ENCODE data around the gene MYLK.

MYLK gene

GRCh38 chr3:123571973-123572365, 312.2 kb downstream of the MYLK start:
- H3K4me3 ChIP-seq (ENCODE audit: low read depth in 1 of 2, low read length in 2 of 2), result no peak overlapping the region
- no peaks in the 10 kb centered on the region for H3K4me1 ChIP-seq (ENCODE audit: control insufficient read depth in 1 of 2, insufficient read depth in 2 of 2, low read length in 2 of 2)
- no peaks in the 10 kb centered on the region for H3K9me3 ChIP-seq (ENCODE audit: control insufficient read depth in 1 of 2, low read length in 2 of 2)
- H3K27ac ChIP-seq (ENCODE audit: low read length), result no peak overlapping the region
- peaks cover 4 to 7% of the 10 kb centered on the region in 2 donors for H3K36me3 ChIP-seq (ENCODE audit: control insufficient read depth in 1 of 2, insufficient read depth in 2 of 2, low read length in 2 of 2)
- H3K27me3 ChIP-seq (ENCODE audit: low read depth, low read length), result no peaks in the 10 kb centered on the region

GRCh38 chr3:123571264-123571972, 312.7 kb downstream of the MYLK start:
- Histone ChIP-seq H3K36me3 (ENCODE audit: control insufficient read depth in 1 of 2, insufficient read depth in 2 of 2, low read length in 2 of 2) (peaks cover 4 to 7% of the 10 kb centered on the region in 2 donors), H3K4me1 (ENCODE audit: control insufficient read depth in 1 of 2, insufficient read depth in 2 of 2, low read length in 2 of 2) (no peaks in the 10 kb centered on the region), H3K27ac (ENCODE audit: low read length) (no peak overlapping the region), H3K4me3 (ENCODE audit: low read depth in 1 of 2, low read length in 2 of 2) (no peak overlapping the region), H3K9me3 (ENCODE audit: control insufficient read depth in 1 of 2, low read length in 2 of 2) (no peaks in the 10 kb centered on the region), H3K27me3 (ENCODE audit: low read depth, low read length) (no peaks in the 10 kb centered on the region)

- no peak overlapping the region for H3K27ac ChIP-seq (ENCODE audit: low read length)
- no peaks in the 10 kb centered on the region for H3K4me1 ChIP-seq (ENCODE audit: control insufficient read depth in 1 of 2, insufficient read depth in 2 of 2, low read length in 2 of 2)
- H3K9me3 ChIP-seq (ENCODE audit: control insufficient read depth in 1 of 2, low read length in 2 of 2), result no peaks in the 10 kb centered on the region
- peaks cover 4 to 14% of the 10 kb centered on the region in 2 donors for H3K36me3 ChIP-seq (ENCODE audit: control insufficient read depth in 1 of 2, insufficient read depth in 2 of 2, low read length in 2 of 2)
- no peak overlapping the region for H3K4me3 ChIP-seq (ENCODE audit: low read depth in 1 of 2, low read length in 2 of 2)
- H3K27me3 ChIP-seq (ENCODE audit: low read depth, low read length), result no peaks in the 10 kb centered on the region
These were observed 315.3 kb downstream of the MYLK start for GRCh38 chr3:123568875-123569274.

- Histone ChIP-seq H3K9me3 (ENCODE audit: control insufficient read depth in 1 of 2, low read length in 2 of 2) (no peaks in the 10 kb centered on the region), H3K4me3 (ENCODE audit: low read depth in 1 of 2, low read length in 2 of 2) (no peak overlapping the region), H3K36me3 (ENCODE audit: control insufficient read depth in 1 of 2, insufficient read depth in 2 of 2, low read length in 2 of 2) (peaks cover 4 to 14% of the 10 kb centered on the region in 2 donors), H3K4me1 (ENCODE audit: control insufficient read depth in 1 of 2, insufficient read depth in 2 of 2, low read length in 2 of 2) (no peaks in the 10 kb centered on the region), H3K27ac (ENCODE audit: low read length) (no peak overlapping the region), H3K27me3 (ENCODE audit: low read depth, low read length) (no peaks in the 10 kb centered on the region)
These were observed 316.1 kb downstream of the MYLK start for GRCh38 chr3:123568034-123568433.

- Histone ChIP-seq H3K9me3 (ENCODE audit: control insufficient read depth in 1 of 2, low read length in 2 of 2) (no peaks in the 10 kb centered on the region), H3K27ac (ENCODE audit: low read length) (no peak overlapping the region), H3K27me3 (ENCODE audit: low read depth, low read length) (no peaks in the 10 kb centered on the region), H3K4me3 (ENCODE audit: low read depth in 1 of 2, low read length in 2 of 2) (no peak overlapping the region), H3K36me3 (ENCODE audit: control insufficient read depth in 1 of 2, insufficient read depth in 2 of 2, low read length in 2 of 2) (peaks cover 4 to 14% of the 10 kb centered on the region in 2 donors), H3K4me1 (ENCODE audit: control insufficient read depth in 1 of 2, insufficient read depth in 2 of 2, low read length in 2 of 2) (no peaks in the 10 kb centered on the region)
These were observed 320.1 kb downstream of the MYLK start for GRCh38 chr3:123564056-123564455.

- Histone ChIP-seq H3K4me1 (ENCODE audit: control insufficient read depth in 1 of 2, insufficient read depth in 2 of 2, low read length in 2 of 2) (no peaks in the 10 kb centered on the region), H3K36me3 (ENCODE audit: control insufficient read depth in 1 of 2, insufficient read depth in 2 of 2, low read length in 2 of 2) (peaks cover 4 to 14% of the 10 kb centered on the region in 2 donors), H3K27ac (ENCODE audit: low read length) (no peak overlapping the region), H3K9me3 (ENCODE audit: control insufficient read depth in 1 of 2, low read length in 2 of 2) (no peaks in the 10 kb centered on the region), H3K27me3 (ENCODE audit: low read depth, low read length) (no peaks in the 10 kb centered on the region), H3K4me3 (ENCODE audit: low read depth in 1 of 2, low read length in 2 of 2) (no peak overlapping the region)
These were observed 321.6 kb downstream of the MYLK start for GRCh38 chr3:123562547-123562946.

GRCh38 chr3:123561188-123561587, 322.9 kb downstream of the MYLK start:
- H3K36me3 ChIP-seq (ENCODE audit: control insufficient read depth in 1 of 2, insufficient read depth in 2 of 2, low read length in 2 of 2), result peaks cover 0 to 7% of the 10 kb centered on the region in 2 donors
- no peak overlapping the region for H3K4me3 ChIP-seq (ENCODE audit: low read depth in 1 of 2, low read length in 2 of 2)
- no peaks in the 10 kb centered on the region for H3K9me3 ChIP-seq (ENCODE audit: control insufficient read depth in 1 of 2, low read length in 2 of 2)
- H3K27ac ChIP-seq (ENCODE audit: low read length), result no peak overlapping the region
- H3K4me1 ChIP-seq (ENCODE audit: control insufficient read depth in 1 of 2, insufficient read depth in 2 of 2, low read length in 2 of 2), result no peaks in the 10 kb centered on the region
- H3K27me3 ChIP-seq (ENCODE audit: low read depth, low read length), result no peaks in the 10 kb centered on the region
